Measurements from ENCODE around the gene ABAT.

ABAT gene

GRCh38 chr16:8822403-8822802 is 148.0 kb downstream of the ABAT start:
- no peaks in the 10 kb centered on the region for H3K27me3 ChIP-seq (ENCODE audit: control insufficient read depth, insufficient read depth, low read length)
- peaks cover 34% of the 10 kb centered on the region for H3K36me3 ChIP-seq (ENCODE audit: control insufficient read depth, insufficient read depth, low read length)
- H3K4me1 ChIP-seq (ENCODE audit: control insufficient read depth, insufficient read depth, low read length): peaks cover 4% of the 10 kb centered on the region
- H3K9ac ChIP-seq (ENCODE audit: low read depth, low read length): no peak overlapping the region
- no peaks in the 10 kb centered on the region for H3K9me3 ChIP-seq (ENCODE audit: control insufficient read depth, insufficient read depth, low read length)
- H3K4me3 ChIP-seq (ENCODE audit: low read depth, low read length): no peak overlapping the region

DNA sequence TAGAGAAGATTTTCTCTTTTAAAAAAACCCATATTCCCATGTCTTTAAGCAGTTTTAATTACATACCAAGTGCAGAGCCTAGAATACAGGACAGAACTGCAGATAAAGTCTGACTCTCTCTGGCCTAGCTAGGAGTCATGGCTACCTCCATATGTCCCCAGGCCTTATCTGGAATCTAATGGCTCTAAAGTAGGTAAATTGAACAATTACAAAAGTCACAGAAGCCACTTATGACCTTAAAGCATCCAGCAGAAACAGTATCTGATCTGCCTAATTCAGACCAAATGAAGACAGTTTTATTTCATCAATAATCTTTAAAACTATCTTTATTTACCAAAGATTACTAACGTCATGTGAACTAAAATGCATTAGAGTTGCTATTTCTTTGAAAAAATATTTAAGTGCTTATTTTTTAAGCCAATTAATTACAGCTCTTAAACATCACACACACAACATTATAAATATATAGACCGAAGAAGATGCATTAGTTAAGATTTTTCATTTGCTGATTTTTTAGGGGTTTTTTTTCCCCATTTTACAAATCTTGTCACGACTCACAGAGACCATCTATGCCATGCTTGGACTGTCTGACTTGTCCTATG is 152.0 kb downstream of the ABAT start:
- Histone ChIP-seq H3K9ac (ENCODE audit: low read depth, low read length) (no peak overlapping the region), H3K4me3 (ENCODE audit: low read depth, low read length) (no peak overlapping the region), H3K27me3 (ENCODE audit: control insufficient read depth, insufficient read depth, low read length) (no peaks in the 10 kb centered on the region), H3K9me3 (ENCODE audit: control insufficient read depth, insufficient read depth, low read length) (no peaks in the 10 kb centered on the region), H3K36me3 (ENCODE audit: control insufficient read depth, insufficient read depth, low read length) (peaks cover 11% of the 10 kb centered on the region), H3K4me1 (ENCODE audit: control insufficient read depth, insufficient read depth, low read length) (peaks cover 11% of the 10 kb centered on the region)

GRCh38 chr16:8828541-8829165 is 154.2 kb downstream of the ABAT start:
- Histone ChIP-seq H3K36me3 (ENCODE audit: control insufficient read depth, insufficient read depth, low read length) (peaks cover 11% of the 10 kb centered on the region), H3K4me1 (ENCODE audit: control insufficient read depth, insufficient read depth, low read length) (peaks cover 15% of the 10 kb centered on the region)

GRCh38 chr16:8831450-8831849 is 157.0 kb downstream of the ABAT start:
- no peaks in the 10 kb centered on the region for H3K27me3 ChIP-seq (ENCODE audit: control insufficient read depth, insufficient read depth, low read length)
- H3K4me3 ChIP-seq (ENCODE audit: low read depth, low read length): peak overlapping the region; percentile 19
- no peaks in the 10 kb centered on the region for H3K9me3 ChIP-seq (ENCODE audit: control insufficient read depth, insufficient read depth, low read length)
- peaks cover 15% of the 10 kb centered on the region for H3K4me1 ChIP-seq (ENCODE audit: control insufficient read depth, insufficient read depth, low read length)
- H3K9ac ChIP-seq (ENCODE audit: low read depth, low read length): peak overlapping the region; percentile 49
- H3K36me3 ChIP-seq (ENCODE audit: control insufficient read depth, insufficient read depth, low read length): peaks cover 5% of the 10 kb centered on the region

More at GRCh38 chr16:8828541-8829165, 154.2 kb downstream of the ABAT start:
- Histone ChIP-seq H3K9me3 (ENCODE audit: control insufficient read depth, insufficient read depth, low read length) (no peaks in the 10 kb centered on the region), H3K4me3 (ENCODE audit: low read depth, low read length) (no peak overlapping the region), H3K9ac (ENCODE audit: low read depth, low read length) (no peak overlapping the region), H3K27me3 (ENCODE audit: control insufficient read depth, insufficient read depth, low read length) (no peaks in the 10 kb centered on the region)

- Histone ChIP-seq H3K9ac (ENCODE audit: low read depth, low read length) (peak overlapping the region; percentile 85), H3K27me3 (ENCODE audit: control insufficient read depth, insufficient read depth, low read length) (no peaks in the 10 kb centered on the region), H3K9me3 (ENCODE audit: control insufficient read depth, insufficient read depth, low read length) (no peaks in the 10 kb centered on the region), H3K4me3 (ENCODE audit: low read depth, low read length) (peak overlapping the region; percentile 27), H3K36me3 (ENCODE audit: control insufficient read depth, insufficient read depth, low read length) (peaks cover 5% of the 10 kb centered on the region), H3K4me1 (ENCODE audit: control insufficient read depth, insufficient read depth, low read length) (peaks cover 15% of the 10 kb centered on the region)
Observed at GRCh38 chr16:8831871-8832716, 157.7 kb downstream of the ABAT start.

DNA sequence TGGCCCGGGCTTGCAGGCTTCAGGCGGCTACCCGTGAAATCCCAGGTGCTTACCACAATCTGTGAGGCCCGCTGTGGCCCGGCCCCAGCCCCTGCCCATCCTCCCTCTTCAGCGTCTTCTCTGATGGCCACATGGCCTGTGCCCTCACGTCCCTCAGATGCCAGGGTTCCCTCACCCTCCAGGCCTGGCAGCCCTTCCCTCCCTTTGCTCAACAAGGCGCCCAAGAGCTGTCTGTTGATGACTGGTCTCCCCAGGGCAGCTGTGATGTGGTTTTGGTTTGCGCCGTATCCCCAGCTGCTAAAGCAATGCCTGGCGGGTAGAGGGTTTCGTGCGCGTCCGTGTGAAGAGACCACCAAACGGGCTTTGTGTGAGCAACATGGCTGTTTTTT is 158.3 kb downstream of the ABAT start:
- Histone ChIP-seq H3K27me3 (ENCODE audit: control insufficient read depth, insufficient read depth, low read length) (no peaks in the 10 kb centered on the region), H3K36me3 (ENCODE audit: control insufficient read depth, insufficient read depth, low read length) (peaks cover 5% of the 10 kb centered on the region), H3K9me3 (ENCODE audit: control insufficient read depth, insufficient read depth, low read length) (no peaks in the 10 kb centered on the region), H3K4me3 (ENCODE audit: low read depth, low read length) (no peak overlapping the region), H3K4me1 (ENCODE audit: control insufficient read depth, insufficient read depth, low read length) (peaks cover 17% of the 10 kb centered on the region), H3K9ac (ENCODE audit: low read depth, low read length) (peak overlapping the region; percentile 85)
